HT-29 (cell line): ENCODE results near the gene PLCH2. TPM values are rescaled to one million over a fixed set of nuclear protein-coding genes. Genes with fewer than 3 reads are reported as not detected.

Experiments
- DNase-seq: peaks from one replicate; pipeline ENCODE4 v3.0.0-alpha.2; 2015; ENCODE audit warnings: low spot score
- total RNA-seq: library from RNA; depleted of rRNA; stranded (reverse); fragments of >200 nt; shearing (Covaris generic); gene quantifications from 2 replicates; pipeline ENCODE4 v1.2.3, GENCODE V29; 2014

Gene PLCH2
- total RNA-seq, 1 experiment from 2014 or later, result 5.3 TPM

DNA sequence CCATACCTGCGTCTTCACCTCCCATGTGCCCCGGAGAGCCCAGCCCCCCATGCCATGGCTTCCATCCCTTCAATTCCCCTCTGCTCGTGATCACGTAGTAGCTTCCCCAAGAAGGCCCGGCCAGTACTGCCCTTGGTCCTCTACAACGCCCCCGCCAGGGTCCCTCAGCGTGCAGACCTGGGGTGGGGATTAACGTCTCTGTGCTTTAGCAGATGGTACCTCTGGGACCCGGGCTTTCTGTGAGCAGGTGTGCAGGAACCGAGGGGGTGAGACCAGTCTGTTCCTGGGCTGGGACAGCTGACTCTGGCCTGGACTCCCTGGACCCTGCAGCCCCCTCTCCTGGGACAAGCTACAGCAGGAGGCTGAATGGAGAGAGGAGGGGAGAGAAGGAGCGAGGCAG lies 1.2 kb downstream of the PLCH2 start:
- no peak for DNase-seq

GRCh38 chr1:2477791-2478499 lies 1.9 kb downstream of the PLCH2 start:
- no peak for DNase-seq

GRCh38 chr1:2479186-2479585 lies 3.1 kb downstream of the PLCH2 start:
- no peak for DNase-seq

DNA sequence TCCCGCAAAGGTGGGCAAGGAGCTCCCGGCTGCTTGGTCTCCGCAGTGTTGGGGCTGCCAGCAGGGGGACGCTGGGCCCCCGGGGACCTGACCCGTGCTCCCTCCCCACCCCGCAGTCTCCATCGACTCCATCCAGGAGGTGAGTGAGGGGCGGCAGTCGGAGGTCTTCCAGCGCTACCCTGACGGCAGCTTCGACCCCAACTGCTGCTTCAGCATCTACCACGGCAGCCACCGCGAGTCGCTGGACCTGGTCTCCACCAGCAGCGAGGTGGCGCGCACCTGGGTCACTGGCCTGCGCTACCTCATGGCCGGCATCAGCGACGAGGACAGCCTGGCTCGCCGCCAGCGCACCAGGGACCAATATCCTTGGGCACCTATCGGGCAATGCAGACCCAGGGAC lies 3.5 kb downstream of the PLCH2 start:
- DNase-seq, result no peak

DNA sequence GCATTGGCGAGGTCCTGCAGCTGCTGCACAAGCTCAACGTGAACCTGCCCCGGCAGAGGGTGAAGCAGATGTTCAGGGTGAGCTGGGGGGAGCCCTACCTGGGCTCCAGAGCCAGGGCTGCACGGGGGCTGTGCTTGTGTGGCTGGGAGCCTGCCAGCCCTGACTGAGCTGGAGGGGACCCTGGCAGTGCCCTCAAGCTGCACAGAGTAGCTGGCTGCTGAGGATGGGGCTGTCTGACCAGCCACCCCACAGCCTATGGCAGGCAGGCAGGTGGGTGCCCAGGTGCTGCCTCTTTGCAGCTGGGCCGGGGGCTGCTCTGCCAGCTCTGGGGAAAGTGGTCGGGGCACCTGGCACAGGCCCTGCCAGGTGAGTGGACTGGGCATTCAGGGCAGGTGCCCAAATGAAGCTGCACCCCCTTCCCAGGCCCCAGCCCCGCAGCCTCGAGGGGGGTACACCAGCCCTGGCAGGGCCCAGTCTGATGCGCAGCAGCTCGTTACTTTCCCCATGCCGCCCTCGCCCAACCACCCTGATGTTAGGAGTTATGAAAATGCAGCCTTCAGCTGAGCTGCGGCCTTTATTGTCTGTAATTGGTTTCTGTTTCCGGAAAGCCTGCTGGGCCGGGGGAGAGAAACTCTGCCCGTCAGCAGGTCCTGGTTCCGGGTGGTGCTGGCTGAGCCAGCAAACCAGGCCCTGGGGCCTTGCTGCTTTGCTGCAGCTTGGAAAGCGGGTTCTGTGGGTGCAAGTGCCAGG lies 4.3 kb downstream of the PLCH2 start:
- DNase-seq, result no peak

DNA sequence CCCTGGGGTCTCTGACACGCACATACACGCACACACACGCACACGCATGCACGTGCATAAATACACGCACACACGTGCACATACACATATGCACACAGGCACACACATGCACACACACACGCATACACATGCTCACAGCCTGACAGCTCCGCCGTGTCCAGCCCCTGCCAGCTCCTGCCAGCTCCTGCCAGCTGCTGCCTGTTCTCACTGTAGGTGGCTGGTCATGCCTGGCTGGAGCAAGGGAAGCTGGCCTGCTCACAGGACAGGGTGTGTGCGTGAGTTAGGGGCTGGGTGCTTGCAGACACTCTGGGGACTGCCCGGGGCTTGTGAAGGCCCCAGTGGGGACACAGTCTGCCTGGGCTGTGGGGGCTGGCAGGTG lies 4.9 kb downstream of the PLCH2 start:
- no peak for DNase-seq

DNA sequence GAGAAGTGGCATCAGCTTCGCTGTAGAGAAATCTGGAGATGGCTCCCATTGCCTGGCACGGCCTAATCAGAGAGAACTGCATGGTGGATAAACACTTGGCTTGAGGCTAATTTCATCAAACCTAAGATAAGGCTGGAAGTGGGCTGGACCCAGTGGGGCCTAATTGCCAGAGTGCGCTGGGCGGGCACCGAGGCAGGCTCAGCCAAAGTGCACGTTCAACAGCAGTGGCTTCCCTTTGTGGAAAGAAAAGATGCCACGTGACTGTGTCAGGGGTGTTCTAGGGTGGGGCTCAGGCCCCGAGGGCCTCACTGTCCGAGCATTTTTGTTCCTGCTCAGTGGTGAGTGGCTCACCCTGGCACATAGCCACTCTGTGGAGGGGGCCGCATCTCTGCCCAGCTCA lies 5.8 kb downstream of the PLCH2 start:
- DNase-seq, result no peak

GRCh38 chr1:2482588-2482987 lies 6.5 kb downstream of the PLCH2 start:
- DNase-seq, result no peak

DNA sequence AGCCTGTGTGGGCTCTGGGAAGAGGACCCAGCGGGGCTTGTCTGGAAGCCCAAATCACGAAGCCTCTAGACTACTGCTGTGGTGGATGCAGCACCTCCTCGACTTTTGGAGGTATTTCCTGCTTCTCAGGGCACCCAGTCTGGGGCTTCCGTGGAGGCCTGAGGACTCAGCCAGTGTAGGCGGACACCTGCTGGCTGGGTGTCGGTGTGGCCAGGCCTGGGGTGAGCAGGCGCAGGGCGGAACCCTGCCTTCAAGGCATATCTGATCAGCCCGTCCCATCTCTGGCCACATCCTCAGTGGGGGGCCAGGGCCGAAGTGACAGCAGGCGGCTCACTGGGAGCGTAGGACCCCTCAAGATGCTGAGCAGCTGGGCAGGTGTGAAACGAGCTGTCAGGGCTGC lies 6.9 kb downstream of the PLCH2 start:
- no peak for DNase-seq

DNA sequence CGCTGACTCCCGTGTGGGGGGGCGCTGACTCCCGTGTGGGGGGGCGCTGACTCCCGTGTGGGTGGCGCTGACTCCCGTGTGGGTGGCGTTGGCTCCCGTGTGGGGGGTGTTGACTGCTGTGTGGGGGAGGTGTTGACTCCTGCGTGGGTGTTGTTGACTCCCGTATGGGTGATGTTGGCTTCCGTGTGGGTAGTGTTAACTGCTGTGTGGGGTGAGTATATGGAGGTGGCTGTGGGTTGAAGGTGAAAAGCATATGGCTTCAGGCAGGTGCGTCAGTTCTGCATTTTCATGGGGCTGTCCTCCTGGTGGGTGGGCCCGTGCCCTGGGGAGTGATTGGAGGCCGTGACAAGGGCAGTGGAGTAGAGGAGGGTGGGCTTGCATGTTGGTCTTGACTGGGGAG lies 7.9 kb downstream of the PLCH2 start:
- DNase-seq, result no peak

DNA sequence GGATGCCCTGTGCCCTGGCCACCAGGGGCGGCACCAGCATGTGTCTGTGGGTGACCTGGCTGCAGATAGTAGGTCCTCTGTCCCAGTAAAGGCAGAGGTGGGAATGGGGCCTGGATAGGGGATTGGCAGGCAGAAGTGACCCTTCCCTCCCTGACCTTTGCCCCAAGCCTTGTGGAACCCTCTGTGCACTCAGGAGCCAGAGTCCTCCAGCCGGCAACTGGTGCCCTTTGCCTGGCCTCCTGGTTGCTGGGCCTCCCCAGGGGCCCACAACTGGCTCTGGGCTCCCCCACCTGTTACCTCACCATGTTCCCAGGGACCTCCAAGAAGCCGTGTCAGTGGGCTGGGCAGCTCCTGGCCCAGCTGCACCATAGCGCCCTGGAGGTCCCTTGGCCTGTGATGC lies 10.0 kb downstream of the PLCH2 start:
- DNase-seq, result no peak

GRCh38 chr1:2486558-2486957 lies 10.5 kb downstream of the PLCH2 start:
- no peak for DNase-seq

- no peak for DNase-seq
Measured at GRCh38 chr1:2488688-2489087, 12.6 kb downstream of the PLCH2 start.

GRCh38 chr1:2489615-2490014 lies 13.5 kb downstream of the PLCH2 start:
- no peak for DNase-seq

DNA sequence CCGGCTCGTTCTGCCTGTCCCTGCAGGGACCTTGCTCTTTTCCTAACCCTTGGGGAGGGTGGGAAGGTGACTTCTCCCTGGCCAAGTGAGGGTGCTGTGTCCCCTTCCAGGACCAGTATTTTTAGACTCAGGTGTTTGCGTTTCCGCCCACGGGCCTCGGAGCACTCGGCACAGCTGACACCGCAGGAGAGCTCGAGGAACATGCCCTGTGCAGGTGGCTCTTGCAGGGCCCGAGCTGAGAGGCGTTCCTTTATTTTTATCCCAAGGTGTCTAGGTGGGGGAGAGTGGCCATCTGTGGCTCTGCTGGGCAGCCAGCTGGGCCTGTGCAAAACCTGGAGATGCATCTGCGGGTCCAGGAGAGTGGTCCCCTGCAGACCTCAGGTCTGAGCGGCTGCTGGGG lies 16.0 kb downstream of the PLCH2 start:
- no peak for DNase-seq

- no peak for DNase-seq
Measured at GRCh38 chr1:2493218-2493617, 17.1 kb downstream of the PLCH2 start.

GRCh38 chr1:2493691-2494322 lies 17.7 kb downstream of the PLCH2 start:
- no peak for DNase-seq

DNA sequence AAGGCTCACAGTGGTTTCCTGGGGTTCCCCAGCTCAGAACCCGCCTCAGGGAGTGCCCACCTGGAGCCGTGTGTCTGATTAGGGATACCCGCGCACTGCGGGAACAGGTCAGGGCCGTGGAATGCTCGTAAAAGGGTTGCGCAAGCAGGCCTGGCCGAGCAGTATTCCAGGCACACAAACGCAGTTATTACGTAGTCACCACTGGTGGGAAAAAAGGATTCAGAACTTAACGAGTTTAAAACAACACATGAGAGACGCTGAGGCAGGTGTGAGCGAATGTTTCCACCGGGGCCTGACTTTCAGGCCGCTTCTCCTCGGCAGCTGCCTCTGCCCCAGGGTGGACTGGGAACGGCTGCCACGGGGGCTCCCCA lies 18.2 kb downstream of the PLCH2 start:
- DNase-seq, result peak; percentile 63

GRCh38 chr1:2495026-2495425 lies 18.9 kb downstream of the PLCH2 start:
- DNase-seq, result no peak

- no peak for DNase-seq
Measured at GRCh38 chr1:2495546-2495945, 19.5 kb downstream of the PLCH2 start.

DNA sequence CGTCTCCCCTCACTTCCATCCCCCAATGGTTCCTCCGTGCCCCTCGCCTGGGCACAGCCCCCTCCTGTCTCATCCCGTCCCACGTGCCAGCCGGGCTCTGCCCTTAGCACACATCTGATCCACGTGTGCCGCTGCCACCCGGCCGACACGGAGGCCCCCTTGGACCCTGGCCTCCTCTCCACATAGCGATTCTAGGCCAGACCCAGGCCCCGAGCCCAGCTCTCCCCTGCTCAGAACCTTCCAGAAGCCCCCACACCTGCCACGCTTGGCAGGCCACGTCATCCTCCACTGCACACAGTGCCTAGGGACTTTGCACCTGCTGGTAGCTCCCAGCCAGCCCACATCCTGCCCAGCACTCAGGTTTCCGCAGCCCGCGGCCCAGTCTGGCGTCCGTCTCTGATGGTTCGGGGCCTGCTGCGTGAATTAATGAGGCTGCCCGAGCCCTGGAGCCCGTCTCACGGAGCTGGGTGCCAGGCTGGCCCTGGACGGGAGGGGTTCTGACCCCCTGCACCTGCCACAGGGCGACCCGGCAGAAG lies 20.1 kb downstream of the PLCH2 start:
- no peak for DNase-seq

- DNase-seq, result no peak
Measured at GRCh38 chr1:2496746-2497145, 20.7 kb downstream of the PLCH2 start.

DNA sequence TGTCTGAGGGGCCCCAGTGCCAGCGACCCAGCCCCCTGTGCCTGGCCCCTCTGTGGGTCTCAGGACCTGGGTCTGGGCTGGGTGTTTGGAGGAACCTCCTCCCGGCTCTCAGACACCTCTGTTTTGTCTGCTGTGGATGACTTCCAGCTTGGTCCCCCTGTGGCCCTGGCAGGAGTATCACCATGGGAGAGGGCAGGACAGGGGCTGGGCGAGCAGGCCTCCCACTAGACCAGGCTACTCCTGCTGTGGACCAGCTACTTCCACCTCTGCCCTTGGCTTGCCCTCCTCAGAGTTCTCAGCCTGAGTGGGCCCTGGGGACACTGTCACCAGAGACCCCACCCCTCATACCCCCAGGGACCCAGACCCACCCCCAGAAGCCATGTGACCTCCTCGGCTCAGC lies 21.8 kb downstream of the PLCH2 start:
- no peak for DNase-seq
